SK-N-SH treated with all-trans-retinoic acid at 6 μM for 48 hours (cell line): ENCODE results near the gene PRXL2B.

Experiments
- ATAC-seq: fragments of 200-7000 bp; cut with Tn5 transposase; 3 replicates; pipeline ENCODE4 v1.9.1; 2020; ENCODE audit warnings: mild to moderate bottlenecking, moderate library complexity
- ARNTL ChIP-seq: fragments of 450-650 bp; formaldehyde crosslinking; IDR thresholded peaks from 2 replicates; pipeline ENCODE4 v1.5.0; 2020; ENCODE audit warnings: low read depth, mild to moderate bottlenecking, moderate library complexity, borderline replicate concordance
- BACH2 ChIP-seq: fragments of 250-450 bp; sonication (Bioruptor Pico); IDR thresholded peaks from 2 replicates; pipeline ENCODE4 v1.9.0; 2021; ENCODE audit warnings: mild to moderate bottlenecking, borderline replicate concordance
- CSDC2 ChIP-seq: fragments of 250-450 bp; sonication (Bioruptor Pico); IDR thresholded peaks from 2 replicates; pipeline ENCODE4 v1.5.0; 2020; ENCODE audit warnings: mild to moderate bottlenecking, moderate library complexity
- ESRRG ChIP-seq: fragments of 250-450 bp; sonication (Bioruptor Pico); IDR thresholded peaks from 2 replicates; pipeline ENCODE4 v1.6.1; 2021; ENCODE audit warnings: mild to moderate bottlenecking
- GLIS3 ChIP-seq: fragments of 250-450 bp; sonication (Bioruptor Pico); IDR thresholded peaks from 2 replicates; pipeline ENCODE4 v1.5.0; 2020; ENCODE audit warnings: mild to moderate bottlenecking, moderate library complexity
- ISL1 ChIP-seq: fragments of 250-450 bp; sonication (Bioruptor Pico); IDR thresholded peaks from 2 replicates; pipeline ENCODE4 v2.1.2; 2022; ENCODE audit warnings: mild to moderate bottlenecking, moderate library complexity
- OSR1 ChIP-seq: fragments of 250-450 bp; sonication (Bioruptor Pico); IDR thresholded peaks from 2 replicates; pipeline ENCODE4 v1.8.0; 2022; ENCODE audit warnings: moderate library complexity, mild to moderate bottlenecking, inconsistent platforms
- PPARA ChIP-seq: fragments of 250-450 bp; sonication (Bioruptor Pico); IDR thresholded peaks from 2 replicates; pipeline ENCODE4 v1.5.0; 2020; ENCODE audit warnings: mild to moderate bottlenecking, borderline replicate concordance
- RARB ChIP-seq: fragments of 250-450 bp; sonication (Bioruptor Pico); IDR thresholded peaks from 2 replicates; pipeline ENCODE4 v1.8.0; 2021; ENCODE audit warnings: mild to moderate bottlenecking, moderate library complexity
- SNAI2 ChIP-seq: fragments of 250-450 bp; sonication (Bioruptor Pico); IDR thresholded peaks from 2 replicates; pipeline ENCODE4 v1.5.0; 2020; ENCODE audit warnings: mild to moderate bottlenecking, moderate library complexity
- TOX ChIP-seq: fragments of 250-450 bp; sonication (Bioruptor Pico); IDR thresholded peaks from 2 replicates; pipeline ENCODE4 v1.8.0; 2021; ENCODE audit warnings: mild to moderate bottlenecking, moderate library complexity, borderline replicate concordance
- ZC3H10 ChIP-seq: fragments of 250-450 bp; sonication (Bioruptor Pico); IDR thresholded peaks from 2 replicates; pipeline ENCODE4 v1.5.1; 2021; ENCODE audit warnings: mild to moderate bottlenecking, moderate library complexity
- ZFP3 ChIP-seq: fragments of 250-450 bp; sonication (Bioruptor Pico); IDR thresholded peaks from 2 replicates; pipeline ENCODE4 v1.5.0; 2020; ENCODE audit warnings: mild to moderate bottlenecking, moderate library complexity
- ZFP30 ChIP-seq: fragments of 450-650 bp; formaldehyde crosslinking; IDR thresholded peaks from 2 replicates; pipeline ENCODE4 v1.5.0; 2022; ENCODE audit warnings: mild to moderate bottlenecking, moderate library complexity
- ZNF565 ChIP-seq: fragments of 450-650 bp; formaldehyde crosslinking; conservative IDR thresholded peaks from 2 replicates; pipeline ENCODE4 v1.5.0; 2020; ENCODE audit warnings: low read depth, mild to moderate bottlenecking, moderate library complexity
- ZNF70 ChIP-seq: fragments of 450-650 bp; formaldehyde crosslinking; IDR thresholded peaks from 2 replicates; pipeline ENCODE4 v1.5.0; 2020; ENCODE audit warnings: mild to moderate bottlenecking, moderate library complexity
- TF ChIP-seq, protein P1 (sequence below): fragments of 250-450 bp; sonication (Bioruptor Pico); IDR thresholded peaks from 2 replicates; pipeline ENCODE4 v1.5.0; 2020; ENCODE audit warnings: mild to moderate bottlenecking, moderate library complexity
- TF ChIP-seq, protein P2 (sequence below): fragments of 250-450 bp; sonication (Bioruptor Pico); IDR thresholded peaks from 2 replicates; pipeline ENCODE4 v1.8.0; 2021; ENCODE audit warnings: low read depth, mild to moderate bottlenecking, moderate library complexity, borderline replicate concordance
- TF ChIP-seq, protein P3 (sequence below): fragments of 250-450 bp; sonication (Bioruptor Pico); IDR thresholded peaks from 2 replicates; pipeline ENCODE4 v1.5.1; 2021; ENCODE audit warnings: mild to moderate bottlenecking, moderate library complexity
- TF ChIP-seq, protein P4 (sequence below): fragments of 250-450 bp; sonication (Bioruptor Pico); IDR thresholded peaks from 2 replicates; pipeline ENCODE4 v1.8.0; 2020; ENCODE audit warnings: mild to moderate bottlenecking, moderate library complexity, borderline replicate concordance
- TF ChIP-seq, protein P5 (sequence below): fragments of 250-450 bp; sonication (Bioruptor Pico); IDR thresholded peaks from 2 replicates; pipeline ENCODE4 v1.5.1; 2020; ENCODE audit warnings: low read depth, mild to moderate bottlenecking, moderate library complexity

The PRXL2B gene

DNA sequence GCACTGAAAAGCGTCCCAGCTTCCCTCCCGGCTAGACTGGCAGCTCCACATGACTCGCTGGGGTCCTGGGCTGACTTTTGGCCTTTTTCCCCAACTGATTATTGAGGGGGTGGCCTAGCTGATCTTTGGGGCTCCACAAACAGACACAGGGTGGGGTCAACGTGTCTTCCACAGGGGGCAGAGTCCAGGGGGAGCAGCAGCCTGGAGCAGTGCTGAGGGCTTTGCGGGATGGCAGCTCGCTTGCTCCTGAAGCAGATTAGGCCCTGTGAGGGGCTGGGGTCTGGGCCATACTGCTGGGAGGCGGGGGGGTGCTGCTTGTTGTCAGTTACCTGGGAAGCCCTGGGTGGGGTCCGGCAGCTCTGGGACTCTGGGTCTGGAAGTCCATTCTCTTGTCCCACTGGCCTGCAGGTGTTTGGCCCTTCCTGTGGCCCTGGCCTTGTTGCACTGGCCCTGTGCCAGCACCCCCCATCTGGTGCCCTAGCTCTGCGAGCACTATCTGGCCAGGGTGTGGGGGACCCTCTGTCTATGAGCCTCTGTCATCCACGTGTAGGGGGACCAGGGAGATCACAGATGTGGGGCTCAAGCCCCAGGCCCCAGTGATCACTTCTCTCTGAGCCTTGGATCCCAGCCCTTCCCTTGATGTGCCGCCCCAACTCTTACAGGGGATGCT is 44.2 kb upstream of the PRXL2B start:
- TF ChIP-seq TOX (CRISPR knock-in tag), result no peak
- ATAC-seq, result no peak

DNA sequence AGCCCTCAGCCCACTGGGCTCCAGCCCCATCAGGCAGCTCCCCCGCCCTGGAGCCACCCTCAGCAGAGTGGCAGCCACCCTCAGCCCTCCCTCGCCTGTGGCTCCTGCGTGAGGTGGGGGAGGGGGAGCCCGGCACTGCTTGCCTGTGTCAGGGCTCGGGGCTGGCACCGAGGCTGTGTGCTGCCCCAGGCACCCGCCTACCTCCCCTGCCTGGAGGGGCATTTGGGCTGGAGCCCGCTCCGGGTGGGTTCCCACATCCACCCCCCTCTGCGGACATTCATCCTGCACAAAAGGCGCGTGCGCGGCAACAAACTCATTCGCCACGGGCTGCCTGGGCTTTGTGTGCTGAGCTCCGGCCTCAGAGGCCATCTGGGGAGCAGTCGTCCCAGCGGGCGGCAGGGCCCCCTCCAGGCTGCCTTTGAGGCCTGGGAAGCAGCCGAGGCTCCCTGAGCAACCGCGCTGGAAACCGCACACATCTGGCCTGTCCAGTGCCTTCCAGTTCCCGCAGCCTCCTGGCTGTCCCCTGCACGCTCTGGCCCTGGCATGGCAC is 43.0 kb upstream of the PRXL2B start:
- peak; percentile 0; the same call in 1 of the 3 replicates for ATAC-seq
- TF ChIP-seq ISL1 (CRISPR knock-in tag) (no peak), ZFP30 (CRISPR knock-in tag) (no peak), ARNTL (CRISPR knock-in tag) (no peak), ZNF565 (CRISPR knock-in tag) (no peak), GLIS3 (CRISPR knock-in tag) (no peak), CSDC2 (CRISPR knock-in tag) (no peak), PPARA (CRISPR knock-in tag) (no peak), ZFP3 (CRISPR knock-in tag) (no peak)
- TF ChIP-seq, protein P1, sequence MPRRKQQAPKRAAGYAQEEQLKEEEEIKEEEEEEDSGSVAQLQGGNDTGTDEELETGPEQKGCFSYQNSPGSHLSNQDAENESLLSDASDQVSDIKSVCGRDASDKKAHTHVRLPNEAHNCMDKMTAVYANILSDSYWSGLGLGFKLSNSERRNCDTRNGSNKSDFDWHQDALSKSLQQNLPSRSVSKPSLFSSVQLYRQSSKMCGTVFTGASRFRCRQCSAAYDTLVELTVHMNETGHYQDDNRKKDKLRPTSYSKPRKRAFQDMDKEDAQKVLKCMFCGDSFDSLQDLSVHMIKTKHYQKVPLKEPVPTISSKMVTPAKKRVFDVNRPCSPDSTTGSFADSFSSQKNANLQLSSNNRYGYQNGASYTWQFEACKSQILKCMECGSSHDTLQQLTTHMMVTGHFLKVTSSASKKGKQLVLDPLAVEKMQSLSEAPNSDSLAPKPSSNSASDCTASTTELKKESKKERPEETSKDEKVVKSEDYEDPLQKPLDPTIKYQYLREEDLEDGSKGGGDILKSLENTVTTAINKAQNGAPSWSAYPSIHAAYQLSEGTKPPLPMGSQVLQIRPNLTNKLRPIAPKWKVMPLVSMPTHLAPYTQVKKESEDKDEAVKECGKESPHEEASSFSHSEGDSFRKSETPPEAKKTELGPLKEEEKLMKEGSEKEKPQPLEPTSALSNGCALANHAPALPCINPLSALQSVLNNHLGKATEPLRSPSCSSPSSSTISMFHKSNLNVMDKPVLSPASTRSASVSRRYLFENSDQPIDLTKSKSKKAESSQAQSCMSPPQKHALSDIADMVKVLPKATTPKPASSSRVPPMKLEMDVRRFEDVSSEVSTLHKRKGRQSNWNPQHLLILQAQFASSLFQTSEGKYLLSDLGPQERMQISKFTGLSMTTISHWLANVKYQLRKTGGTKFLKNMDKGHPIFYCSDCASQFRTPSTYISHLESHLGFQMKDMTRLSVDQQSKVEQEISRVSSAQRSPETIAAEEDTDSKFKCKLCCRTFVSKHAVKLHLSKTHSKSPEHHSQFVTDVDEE (CRISPR knock-in tag), result no peak
- TF ChIP-seq, protein P2, sequence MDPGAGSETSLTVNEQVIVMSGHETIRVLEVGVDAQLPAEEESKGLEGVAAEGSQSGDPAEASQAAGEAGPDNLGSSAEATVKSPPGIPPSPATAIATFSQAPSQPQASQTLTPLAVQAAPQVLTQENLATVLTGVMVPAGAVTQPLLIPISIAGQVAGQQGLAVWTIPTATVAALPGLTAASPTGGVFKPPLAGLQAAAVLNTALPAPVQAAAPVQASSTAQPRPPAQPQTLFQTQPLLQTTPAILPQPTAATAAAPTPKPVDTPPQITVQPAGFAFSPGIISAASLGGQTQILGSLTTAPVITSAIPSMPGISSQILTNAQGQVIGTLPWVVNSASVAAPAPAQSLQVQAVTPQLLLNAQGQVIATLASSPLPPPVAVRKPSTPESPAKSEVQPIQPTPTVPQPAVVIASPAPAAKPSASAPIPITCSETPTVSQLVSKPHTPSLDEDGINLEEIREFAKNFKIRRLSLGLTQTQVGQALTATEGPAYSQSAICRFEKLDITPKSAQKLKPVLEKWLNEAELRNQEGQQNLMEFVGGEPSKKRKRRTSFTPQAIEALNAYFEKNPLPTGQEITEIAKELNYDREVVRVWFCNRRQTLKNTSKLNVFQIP (CRISPR knock-in tag), result no peak

DNA sequence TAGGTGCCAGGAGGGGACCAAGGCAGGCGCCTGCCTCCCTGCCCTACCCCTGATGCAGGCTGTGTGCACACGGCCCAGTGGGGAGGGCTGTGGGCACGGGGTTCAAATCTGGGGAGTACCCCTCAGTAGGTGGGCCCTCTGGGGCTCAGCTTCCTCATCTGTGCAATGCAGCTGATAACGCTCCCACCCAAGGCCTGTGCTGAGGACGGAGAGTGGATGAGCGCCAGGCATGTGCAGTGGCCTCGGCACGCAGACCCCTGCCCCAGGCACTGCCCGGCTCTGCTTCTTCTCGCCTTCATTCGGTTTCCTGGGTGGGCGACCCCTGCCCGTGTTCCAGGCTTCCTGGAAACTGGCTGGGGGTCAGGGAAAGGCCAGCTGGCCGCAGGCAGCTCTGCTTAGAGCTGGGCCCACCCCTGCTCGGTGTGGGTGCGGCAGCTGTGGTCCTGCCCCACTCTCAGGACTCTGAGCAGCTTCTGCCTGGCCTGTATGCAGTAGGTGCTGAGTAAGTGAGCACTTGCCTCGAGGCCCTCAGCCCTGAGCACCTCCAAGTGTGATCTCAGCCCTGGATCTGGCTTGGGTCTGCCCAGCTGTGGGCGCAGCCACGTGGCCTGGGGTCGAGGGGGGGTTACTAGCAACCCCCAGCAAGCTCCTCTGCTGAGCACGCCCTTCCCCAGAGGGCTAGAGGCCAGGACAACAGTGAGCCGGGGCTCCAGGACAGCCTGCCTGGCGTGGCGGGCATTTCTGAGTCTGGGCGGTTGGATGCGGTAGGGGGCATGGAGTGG is 42.3 kb upstream of the PRXL2B start:
- TF ChIP-seq, protein P3, sequence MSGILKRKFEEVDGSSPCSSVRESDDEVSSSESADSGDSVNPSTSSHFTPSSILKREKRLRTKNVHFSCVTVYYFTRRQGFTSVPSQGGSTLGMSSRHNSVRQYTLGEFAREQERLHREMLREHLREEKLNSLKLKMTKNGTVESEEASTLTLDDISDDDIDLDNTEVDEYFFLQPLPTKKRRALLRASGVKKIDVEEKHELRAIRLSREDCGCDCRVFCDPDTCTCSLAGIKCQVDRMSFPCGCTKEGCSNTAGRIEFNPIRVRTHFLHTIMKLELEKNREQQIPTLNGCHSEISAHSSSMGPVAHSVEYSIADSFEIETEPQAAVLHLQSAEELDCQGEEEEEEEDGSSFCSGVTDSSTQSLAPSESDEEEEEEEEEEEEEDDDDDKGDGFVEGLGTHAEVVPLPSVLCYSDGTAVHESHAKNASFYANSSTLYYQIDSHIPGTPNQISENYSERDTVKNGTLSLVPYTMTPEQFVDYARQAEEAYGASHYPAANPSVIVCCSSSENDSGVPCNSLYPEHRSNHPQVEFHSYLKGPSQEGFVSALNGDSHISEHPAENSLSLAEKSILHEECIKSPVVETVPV (CRISPR knock-in tag), result no peak
- TF ChIP-seq TOX (CRISPR knock-in tag) (no peak), ESRRG (no peak), PPARA (CRISPR knock-in tag) (no peak), ZC3H10 (no peak)
- TF ChIP-seq, protein P4, sequence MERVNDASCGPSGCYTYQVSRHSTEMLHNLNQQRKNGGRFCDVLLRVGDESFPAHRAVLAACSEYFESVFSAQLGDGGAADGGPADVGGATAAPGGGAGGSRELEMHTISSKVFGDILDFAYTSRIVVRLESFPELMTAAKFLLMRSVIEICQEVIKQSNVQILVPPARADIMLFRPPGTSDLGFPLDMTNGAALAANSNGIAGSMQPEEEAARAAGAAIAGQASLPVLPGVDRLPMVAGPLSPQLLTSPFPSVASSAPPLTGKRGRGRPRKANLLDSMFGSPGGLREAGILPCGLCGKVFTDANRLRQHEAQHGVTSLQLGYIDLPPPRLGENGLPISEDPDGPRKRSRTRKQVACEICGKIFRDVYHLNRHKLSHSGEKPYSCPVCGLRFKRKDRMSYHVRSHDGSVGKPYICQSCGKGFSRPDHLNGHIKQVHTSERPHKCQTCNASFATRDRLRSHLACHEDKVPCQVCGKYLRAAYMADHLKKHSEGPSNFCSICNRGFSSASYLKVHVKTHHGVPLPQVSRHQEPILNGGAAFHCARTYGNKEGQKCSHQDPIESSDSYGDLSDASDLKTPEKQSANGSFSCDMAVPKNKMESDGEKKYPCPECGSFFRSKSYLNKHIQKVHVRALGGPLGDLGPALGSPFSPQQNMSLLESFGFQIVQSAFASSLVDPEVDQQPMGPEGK (CRISPR knock-in tag), result no peak
- ATAC-seq, result no peak

DNA sequence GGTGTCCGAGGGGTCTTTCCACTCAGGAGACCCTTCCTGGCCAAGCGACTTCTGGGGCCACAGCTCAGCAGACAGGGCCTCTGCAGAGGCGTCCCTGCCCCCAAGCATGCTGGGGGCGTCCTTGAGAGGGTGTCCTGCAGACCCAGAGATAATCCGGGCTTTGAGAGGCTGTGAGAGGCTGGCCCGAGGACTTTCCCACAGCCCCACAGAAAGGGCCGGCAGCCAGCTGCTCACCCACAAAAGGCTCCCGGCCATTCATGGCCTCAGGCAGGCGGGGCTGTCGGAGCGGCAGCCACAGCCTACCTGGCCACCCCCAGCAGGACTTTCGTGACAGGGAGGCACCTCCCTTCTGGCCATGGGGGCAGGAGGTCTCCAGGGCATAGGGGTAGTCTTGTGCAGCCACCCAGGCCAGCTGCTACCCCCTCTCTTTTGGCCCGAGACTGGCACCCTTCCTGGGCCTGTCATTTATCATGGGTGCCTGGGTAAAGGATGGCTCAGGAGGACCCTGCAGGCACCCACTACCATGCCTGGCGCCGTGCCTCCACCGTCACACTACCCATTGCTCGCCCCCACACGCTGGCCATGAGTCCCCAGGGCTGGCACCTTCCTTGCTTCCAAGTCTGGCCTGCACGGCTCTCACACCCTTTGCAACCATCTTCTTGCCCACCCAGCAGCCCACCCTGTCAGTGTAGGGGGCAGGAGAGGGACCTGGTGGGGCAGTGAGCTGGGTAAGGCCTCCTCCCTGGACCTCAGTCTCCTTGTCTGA is 41.5 kb upstream of the PRXL2B start:
- TF ChIP-seq ZNF565 (CRISPR knock-in tag), result no peak
- TF ChIP-seq SNAI2 (CRISPR knock-in tag), result no peak
- TF ChIP-seq ARNTL (CRISPR knock-in tag), result no peak
- TF ChIP-seq CSDC2 (CRISPR knock-in tag), result no peak
- TF ChIP-seq, protein P5, sequence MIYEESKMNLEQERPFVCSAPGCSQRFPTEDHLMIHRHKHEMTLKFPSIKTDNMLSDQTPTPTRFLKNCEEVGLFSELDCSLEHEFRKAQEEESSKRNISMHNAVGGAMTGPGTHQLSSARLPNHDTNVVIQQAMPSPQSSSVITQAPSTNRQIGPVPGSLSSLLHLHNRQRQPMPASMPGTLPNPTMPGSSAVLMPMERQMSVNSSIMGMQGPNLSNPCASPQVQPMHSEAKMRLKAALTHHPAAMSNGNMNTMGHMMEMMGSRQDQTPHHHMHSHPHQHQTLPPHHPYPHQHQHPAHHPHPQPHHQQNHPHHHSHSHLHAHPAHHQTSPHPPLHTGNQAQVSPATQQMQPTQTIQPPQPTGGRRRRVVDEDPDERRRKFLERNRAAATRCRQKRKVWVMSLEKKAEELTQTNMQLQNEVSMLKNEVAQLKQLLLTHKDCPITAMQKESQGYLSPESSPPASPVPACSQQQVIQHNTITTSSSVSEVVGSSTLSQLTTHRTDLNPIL (CRISPR knock-in tag), result no peak
- TF ChIP-seq BACH2 (CRISPR knock-in tag), result no peak
- TF ChIP-seq OSR1, result no peak
- no peak for TF ChIP-seq ESRRG
- TF ChIP-seq RARB, result no peak
- no peak for TF ChIP-seq ZNF70
- no peak for TF ChIP-seq GLIS3 (CRISPR knock-in tag)
- no peak for TF ChIP-seq ZFP30 (CRISPR knock-in tag)
- TF ChIP-seq, all 23 proteins: peak for 0

More for the DNA sequence above, 41.5 kb upstream of the PRXL2B start:
- no peak for ATAC-seq
